G401 (cell line): ENCODE data around the gene DSG2. TPM values are rescaled to one million over a fixed set of nuclear protein-coding genes. Genes with fewer than 3 reads are reported as not detected.

Experiments used
- DNase-seq: peaks from one replicate; pipeline ENCODE4 v3.0.0-alpha.2; 2015; ENCODE audit warnings: low spot score
- in situ Hi-C: cut with HindIII; loops from 2 replicates; pipeline ENCODE4 v1.10.0; 2016; ENCODE audit warnings: low sequenced_read_pairs, mixed read lengths
- total RNA-seq: library from RNA; depleted of rRNA; stranded (reverse); fragments of >200 nt; shearing (Covaris generic); gene quantifications from 2 replicates; pipeline ENCODE4 v1.2.3, GENCODE V29; 2014

Gene DSG2
- total RNA-seq, 1 experiment from 2014 or later, result 1.4 TPM

- no peak for DNase-seq
- in situ Hi-C loops, result no loop called here
Measured at GRCh38 chr18:31548853-31549252, 50.9 kb downstream of the DSG2 start.

- DNase-seq, result no peak
- in situ Hi-C loops, result no loop called here
Measured at GRCh38 chr18:31549416-31549815, 51.4 kb downstream of the DSG2 start.

GRCh38 chr18:31551883-31552282 is 53.9 kb downstream of the DSG2 start:
- no peak for DNase-seq
- in situ Hi-C loops, result no loop called here

- DNase-seq, result no peak
- in situ Hi-C loops, result no loop called here
Measured at GRCh38 chr18:31553800-31554199, 55.8 kb downstream of the DSG2 start.

GRCh38 chr18:31554776-31555175 is 56.8 kb downstream of the DSG2 start:
- no peak for DNase-seq
- in situ Hi-C loops, result no loop called here

- DNase-seq, result peak; percentile 83
- in situ Hi-C loops, result no loop called here
Measured at GRCh38 chr18:31555971-31556747, 58.2 kb downstream of the DSG2 start.

DNA sequence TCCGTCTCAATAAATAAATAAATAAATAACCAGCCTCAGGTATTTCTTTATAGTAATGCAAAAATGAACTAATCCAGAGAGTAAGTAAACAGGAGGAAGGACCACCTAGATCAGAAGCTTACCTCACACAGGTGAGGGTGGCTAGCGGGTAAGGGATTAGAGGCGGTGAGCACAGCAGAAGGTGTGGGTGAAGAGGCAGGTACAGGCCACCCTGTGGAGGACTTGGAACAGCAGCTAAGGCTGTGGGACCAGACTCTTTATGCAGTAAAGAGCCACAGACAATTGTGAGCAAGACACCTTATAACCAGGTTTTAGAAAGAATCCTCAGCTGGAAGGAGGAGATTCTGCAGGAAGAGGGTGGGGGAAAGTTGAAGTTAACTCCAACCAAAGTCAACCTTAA is 59.5 kb downstream of the DSG2 start:
- no peak for DNase-seq
- in situ Hi-C loops, result no loop called here

DNA sequence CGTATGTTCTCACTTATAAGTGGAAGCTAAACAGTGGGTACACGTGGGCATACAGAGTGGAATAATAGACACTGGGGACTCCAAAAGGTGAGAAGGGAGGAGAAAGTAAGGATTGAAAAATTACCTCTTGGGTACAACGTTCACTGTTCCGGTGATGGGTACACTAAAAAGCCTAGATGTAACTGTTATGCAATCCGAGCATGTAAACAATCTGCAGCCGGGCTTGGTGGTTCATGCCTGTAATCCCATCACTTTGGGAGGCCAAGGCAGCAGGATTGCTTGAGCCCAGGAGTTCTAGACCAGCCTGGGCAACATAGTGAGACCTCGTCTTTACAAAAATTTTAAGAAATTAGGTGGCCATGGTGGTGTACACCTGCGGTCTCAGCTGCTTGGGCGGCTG is 60.6 kb downstream of the DSG2 start:
- DNase-seq, result no peak
- in situ Hi-C loops, result no loop called here

GRCh38 chr18:31562726-31563125 is 64.7 kb downstream of the DSG2 start:
- no peak for DNase-seq
- in situ Hi-C loops, result no loop called here

- no peak for DNase-seq
- in situ Hi-C loops, result no loop called here
Measured at GRCh38 chr18:31563778-31564177, 65.8 kb downstream of the DSG2 start.

DNA sequence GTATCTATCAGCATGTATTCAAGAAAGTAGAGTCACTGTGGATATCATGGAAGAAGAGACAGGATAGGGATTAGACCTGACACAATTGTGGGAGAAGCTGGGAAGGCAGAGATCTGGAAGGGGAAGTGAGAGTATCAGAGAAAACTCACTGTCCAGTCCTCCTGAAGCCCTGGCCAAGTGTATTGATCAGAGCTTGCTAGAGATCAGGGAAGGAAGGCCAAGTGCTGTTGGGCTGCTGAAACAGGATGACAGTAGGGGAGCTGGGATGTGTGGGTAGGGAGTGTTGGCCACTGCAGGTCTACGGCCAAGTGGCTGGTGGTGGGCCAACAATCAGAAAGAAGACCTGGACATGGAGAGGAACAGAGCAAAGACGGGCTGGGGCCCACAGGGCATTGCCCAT is 67.4 kb downstream of the DSG2 start:
- in situ Hi-C loops, result no loop called here
- DNase-seq, result no peak

- in situ Hi-C loops, result no loop called here
- no peak for DNase-seq
Measured at GRCh38 chr18:31565782-31566512, 68.0 kb downstream of the DSG2 start.

GRCh38 chr18:31566576-31567306 is 68.8 kb downstream of the DSG2 start:
- DNase-seq, result no peak
- in situ Hi-C loops, result no loop called here

GRCh38 chr18:31572368-31572767 is 74.4 kb downstream of the DSG2 start:
- in situ Hi-C loops, result no loop called here
- no peak for DNase-seq

DNA sequence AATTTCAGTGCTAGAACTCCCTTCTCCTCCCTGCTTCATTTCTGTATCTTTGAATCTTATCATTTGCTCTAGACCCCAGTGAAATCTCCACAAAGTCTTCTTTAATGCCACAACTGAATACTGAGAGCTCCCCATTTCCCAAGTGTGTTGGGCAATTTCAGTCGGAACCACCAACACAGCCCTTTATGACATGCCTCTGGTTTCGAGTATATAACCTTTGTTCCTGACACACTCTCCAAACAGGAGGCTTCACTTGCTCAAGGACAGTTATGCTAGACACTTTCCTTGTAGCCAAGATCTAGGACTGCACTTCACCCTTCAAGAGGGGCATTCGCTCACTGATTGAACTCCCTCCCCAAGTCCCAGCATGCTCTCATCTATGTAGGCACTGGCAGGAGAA is 75.1 kb downstream of the DSG2 start:
- in situ Hi-C loops, result no loop called here
- DNase-seq, result no peak

GRCh38 chr18:31574359-31574758 is 76.4 kb downstream of the DSG2 start:
- in situ Hi-C loops, result no loop called here
- no peak for DNase-seq

GRCh38 chr18:31575515-31576257 is 77.7 kb downstream of the DSG2 start:
- DNase-seq, result no peak
- in situ Hi-C loops, result no loop called here

DNA sequence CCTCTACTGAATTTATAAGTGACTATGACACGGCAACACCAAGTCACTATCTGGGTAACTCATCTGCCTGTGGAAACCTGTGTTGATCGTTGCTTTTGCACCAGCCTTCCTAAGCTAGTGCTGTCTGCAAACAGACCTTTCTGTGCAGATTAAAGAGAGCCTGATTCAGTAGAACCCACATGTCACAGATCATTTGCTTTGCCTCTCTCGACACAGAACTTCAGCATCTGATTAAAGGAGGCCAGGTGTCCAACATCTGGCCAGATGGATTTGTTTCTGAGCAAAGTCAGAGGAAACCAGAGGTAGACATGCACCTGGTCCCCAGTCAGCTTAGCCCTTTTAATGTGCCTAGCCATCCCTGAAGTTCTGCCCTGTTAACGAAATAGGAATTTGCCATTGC is 78.7 kb downstream of the DSG2 start:
- in situ Hi-C loops, result no loop called here
- DNase-seq, result no peak

GRCh38 chr18:31577195-31577594 is 79.2 kb downstream of the DSG2 start:
- DNase-seq, result no peak
- in situ Hi-C loops, result no loop called here

- no peak for DNase-seq
- in situ Hi-C loops, result no loop called here
Measured at GRCh38 chr18:31578126-31578525, 80.1 kb downstream of the DSG2 start.
